ENCODE results near the gene DLGAP1. TPM values are rescaled to one million over a fixed set of nuclear protein-coding genes. Genes with fewer than 3 reads are reported as not detected.
A peak's percentile ranks its signal among the peaks of the same experiment; 100 is the strongest.

The DLGAP1 gene
- polyA plus RNA-seq, 1 of the 3 experiments (the other 2 are of a cell fraction), result not detected

- TF ChIP-seq GATA2 (CRISPR knock-in tag; IDR thresholded peaks at IDR 0.05) (no peak), EZH2phosphoT487 (IDR thresholded peaks at IDR 0.05; ENCODE audit: borderline replicate concordance, low read depth) (no peak), TAF1 (IDR thresholded peaks at IDR 0.05; ENCODE audit: borderline replicate concordance, low read depth, low read length) (no peak), JUND (IDR thresholded peaks at IDR 0.05) (no peak), USF2 (IDR thresholded peaks at IDR 0.05; ENCODE audit: borderline replicate concordance, low read depth, low read length) (no peak), USF1 (IDR thresholded peaks at IDR 0.05; ENCODE audit: borderline replicate concordance, low read depth) (no peak), TCF12 (IDR thresholded peaks at IDR 0.05) (no peak)
Measured at GRCh38 chr18:3791238-3791637, 663.9 kb downstream of the DLGAP1 start (continued).

GRCh38 chr18:3790703-3791102, 664.4 kb downstream of the DLGAP1 start:
- H3K4me3 ChIP-seq (ENCODE audit: low read depth in 2 of 2, low read length in 1 of 2), result no peak overlapping the region; a peak in 1 of 4 replicates
- H3K9me3 ChIP-seq, result no peaks in the 10 kb centered on the region
- H3K4me2 ChIP-seq, result peak overlapping the region; percentile 50; the same call in 1 of the 2 replicates
- no peaks in the 10 kb centered on the region for H3K9me2 ChIP-seq
- no peaks in the 10 kb centered on the region for H3K27me3 ChIP-seq (ENCODE audit: insufficient read depth)
- ChIA-PET POLR2A (no interaction called here), CTCF (no interaction called here)
- DNase-seq, result no peak
- no peaks in the 10 kb centered on the region for H4K20me1 ChIP-seq (ENCODE audit: insufficient read depth)
- H3K27ac ChIP-seq (ENCODE audit: low read depth in 2 of 2, low read length in 1 of 2), result peak overlapping the region in 1 of 2 experiments; percentile 13; a peak in 1 of 4 replicates
- 9% methylated on average over 5 of the region's 5 CpGs for WGBS (ENCODE audit: low lambda C conversion rate)
- no peaks in the 10 kb centered on the region for H3F3A ChIP-seq (replicated peaks; ENCODE audit: insufficient read depth)
- no peak overlapping the region; the same call in 1 of the 2 replicates for H2AFZ ChIP-seq (ENCODE audit: low read depth)
- H3K36me3 ChIP-seq (replicated peaks in 1 of 2; ENCODE audit: control insufficient read depth in 1 of 2, insufficient read depth in 2 of 2, low read length in 1 of 2), result no peaks in the 10 kb centered on the region
- no peak overlapping the region for H3K9ac ChIP-seq
- no peaks in the 10 kb centered on the region for H3K79me2 ChIP-seq (ENCODE audit: insufficient read depth)
- H3K4me1 ChIP-seq (ENCODE audit: control insufficient read depth in 1 of 2, insufficient read depth in 2 of 2, low read depth in 1 of 2, low read length in 1 of 2), result peaks cover 0 to 5% of the 10 kb centered on the region in 2 experiments; a peak in 1 of 4 replicates
- TF ChIP-seq TEAD4 (IDR thresholded peaks at IDR 0.05; ENCODE audit: borderline replicate concordance, insufficient read depth), result peak; percentile 50; the same call in 1 of the 2 replicates
- peak; percentile 97 for TF ChIP-seq PBX3 (IDR thresholded peaks at IDR 0.05)
- no peak for TF ChIP-seq EZH2phosphoT487 (IDR thresholded peaks at IDR 0.05; ENCODE audit: borderline replicate concordance, low read depth)
- no peak for TF ChIP-seq USF2 (IDR thresholded peaks at IDR 0.05; ENCODE audit: borderline replicate concordance, low read depth, low read length)
- TF ChIP-seq SIN3A (IDR thresholded peaks at IDR 0.05; ENCODE audit: borderline replicate concordance, low read depth, low read length), result no peak; the same call in 1 of the 2 replicates
- TF ChIP-seq GATA2 (CRISPR knock-in tag; IDR thresholded peaks at IDR 0.05), result no peak
- no peak for TF ChIP-seq CHD2 (IDR thresholded peaks at IDR 0.05; ENCODE audit: low read length, partially characterized antibody)
- TF ChIP-seq NRF1 (IDR thresholded peaks at IDR 0.05; ENCODE audit: low read depth, low read length), result no peak
- peak; percentile 25; the same call in 1 of the 2 replicates for TF ChIP-seq MAX (IDR thresholded peaks at IDR 0.05; ENCODE audit: low read depth)
- TF ChIP-seq EP300 (IDR thresholded peaks at IDR 0.05; ENCODE audit: borderline replicate concordance in 1 of 2, low read depth in 1 of 2, low read length in 1 of 2), result peak in 1 of 2 experiments; percentile 64; a peak in 1 of 4 replicates
- no peak for TF ChIP-seq RAD21 (IDR thresholded peaks at IDR 0.05; ENCODE audit: low read length)
- no peak for TF ChIP-seq FOXJ3 (CRISPR knock-in tag; IDR thresholded peaks at IDR 0.05)
- no peak; the same call in 1 of the 2 replicates for TF ChIP-seq YY1 (IDR thresholded peaks at IDR 0.05; ENCODE audit: low read depth)
- 0 out of 2 replicates have a peak, but pooled peaks have one; percentile 24 for TF ChIP-seq ZBTB33 (IDR thresholded peaks at IDR 0.05; ENCODE audit: borderline replicate concordance, low read depth)
- peak; percentile 73 for TF ChIP-seq TCF12 (IDR thresholded peaks at IDR 0.05)
- TF ChIP-seq MXI1 (IDR thresholded peaks at IDR 0.05; ENCODE audit: low read depth, low read length), result no peak
- 0 out of 2 replicates have a peak, but pooled peaks have one; percentile 17 for TF ChIP-seq USF1 (IDR thresholded peaks at IDR 0.05; ENCODE audit: borderline replicate concordance, low read depth)
- no peak for TF ChIP-seq GABPA (IDR thresholded peaks at IDR 0.05; ENCODE audit: low read depth)
- peak; percentile 55; the same call in 1 of the 2 replicates for TF ChIP-seq RXRA (IDR thresholded peaks at IDR 0.05; ENCODE audit: borderline replicate concordance, low read depth)
- TF ChIP-seq FOXM1 (IDR thresholded peaks at IDR 0.05; ENCODE audit: low read depth), result no peak
- TF ChIP-seq NFIC (IDR thresholded peaks at IDR 0.05; ENCODE audit: borderline replicate concordance), result peak; percentile 81
- no peak for TF ChIP-seq POLR2AphosphoS5 (IDR thresholded peaks at IDR 0.05; ENCODE audit: low read depth, low read length)
- peak; percentile 54 for TF ChIP-seq JUND (IDR thresholded peaks at IDR 0.05)
